ENCODE measurements around the gene BRSK2.

- TF ChIP-seq POLR2A (IDR thresholded peaks at IDR 0.05; ENCODE audit: low read depth, low read length) (no peak), CTCF (conservative IDR thresholded peaks at IDR 0.05; ENCODE audit: low read depth, low read length) (no peak), RAD21 (IDR thresholded peaks at IDR 0.05; ENCODE audit: low read length) (no peak), SMC3 (IDR thresholded peaks at IDR 0.05; ENCODE audit: low read depth, low read length) (no peak), MAFK (IDR thresholded peaks at IDR 0.05; ENCODE audit: low read depth, low read length) (no peak), CEBPB (IDR thresholded peaks at IDR 0.05; ENCODE audit: low read depth, low read length) (no peak), MXI1 (IDR thresholded peaks at IDR 0.05; ENCODE audit: borderline replicate concordance, low read depth, low read length) (no peak), FOS (IDR thresholded peaks at IDR 0.05; ENCODE audit: low read depth, low read length) (no peak), BHLHE40 (IDR thresholded peaks at IDR 0.05; ENCODE audit: low read depth, low read length) (no peak)
Observed at GRCh38 chr11:1499261-1499890, 109.6 kb downstream of the BRSK2 start.

Measured in IMR-90 (cell line).